Parathyroid adenoma (tissue), 2 donors: ENCODE results near the gene DOCK4.

ENCODE experiments used
- H2AFZ ChIP-seq: fragments of 300-600 bp; sonication (generic); one replicate; pipeline ENCODE4 v1.7.0; 2017; ENCODE audit warnings: antibody characterized with exemption, mild to moderate bottlenecking
- H3K27ac ChIP-seq: fragments of 300-600 bp; sonication (generic); one replicate; pipeline ENCODE4 v1.7.0; 2017
- H3K27me3 ChIP-seq: fragments of 300-600 bp; sonication (generic); one replicate; pipeline ENCODE4 v1.7.0; 2017; ENCODE audit warnings: low read length; ENCODE audit not compliant: control insufficient read depth, insufficient read depth
- H3K36me3 ChIP-seq: fragments of 300-600 bp; sonication (generic); one replicate; pipeline ENCODE4 v1.7.0; 2017; ENCODE audit warnings: low read length; ENCODE audit not compliant: control insufficient read depth, insufficient read depth
- H3K4me1 ChIP-seq: fragments of 300-600 bp; sonication (generic); one replicate; pipeline ENCODE4 v1.7.0; 2017; ENCODE audit warnings: control low read depth
- H3K4me2 ChIP-seq: fragments of 300-600 bp; sonication (generic); one replicate; pipeline ENCODE4 v1.7.0; 2017; ENCODE audit warnings: low read length
- H3K4me3 ChIP-seq: fragments of 300-600 bp; sonication (generic); one replicate; pipeline ENCODE4 v1.7.0; 2017; ENCODE audit warnings: low read depth, low read length
- H3K79me2 ChIP-seq: fragments of 300-600 bp; sonication (generic); one replicate; pipeline ENCODE4 v1.7.0; 2017; ENCODE audit warnings: control low read depth
- H3K9ac ChIP-seq: fragments of 300-600 bp; sonication (generic); one replicate; pipeline ENCODE4 v1.7.0; 2017; ENCODE audit warnings: mild to moderate bottlenecking
- H3K9me3 ChIP-seq: fragments of 300-600 bp; sonication (generic); one replicate; pipeline ENCODE4 v1.7.0; 2017; ENCODE audit warnings: low read length; ENCODE audit not compliant: control insufficient read depth
- CTCF ChIP-seq: fragments of 300-600 bp; sonication (generic); IDR thresholded peaks from one replicate; pipeline ENCODE4 v1.7.0; 2017; ENCODE audit warnings: antibody characterized with exemption, mild to moderate bottlenecking
- donor health status: primary hyperparathyroidism.

The DOCK4 gene

DNA sequence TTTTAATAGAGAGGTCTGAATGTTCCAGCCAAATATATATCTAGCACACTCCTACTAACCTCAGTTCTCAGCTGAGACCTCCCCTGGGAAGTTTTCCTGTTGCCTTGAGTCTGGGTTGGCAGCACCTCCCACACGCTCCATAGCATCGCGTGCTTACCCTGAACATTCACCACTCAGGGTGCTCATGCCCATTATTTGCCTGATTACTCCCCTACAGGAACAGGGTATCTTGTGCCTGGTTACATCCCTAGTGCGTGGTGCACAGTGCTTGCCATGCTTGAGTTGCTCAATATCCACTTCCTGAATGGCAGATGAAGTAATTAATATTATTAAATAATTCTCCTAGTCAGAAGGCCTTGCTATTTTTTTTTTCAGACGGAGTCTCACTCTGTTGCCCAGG, 374.0 kb downstream of the DOCK4 start:
- H3K36me3 ChIP-seq = no peaks in the 10 kb centered on the region
- H3K4me2 ChIP-seq = no peak overlapping the region

DNA sequence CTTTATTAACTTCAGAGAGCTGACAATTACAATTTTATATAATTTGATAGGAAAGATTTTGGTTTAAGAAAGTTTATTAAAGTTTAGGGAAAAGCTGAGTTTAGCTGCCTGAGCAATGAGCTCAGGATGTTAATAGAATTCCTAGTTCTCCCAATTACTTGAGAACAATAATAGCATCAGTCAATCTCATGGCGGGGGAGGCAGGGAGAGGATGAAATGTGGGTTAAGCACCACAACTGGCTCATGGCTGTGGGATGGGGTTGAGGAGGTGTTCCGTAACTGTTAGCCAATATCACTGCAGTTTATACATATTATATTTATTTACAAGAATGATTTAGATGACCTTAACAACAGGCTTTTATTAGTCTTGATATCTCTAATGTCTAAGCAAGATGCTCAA, 377.0 kb downstream of the DOCK4 start:
- H3K27ac ChIP-seq = no peak overlapping the region
- H2AFZ ChIP-seq = no peak overlapping the region
- no peaks in the 10 kb centered on the region for H3K4me1 ChIP-seq
- no peak for TF ChIP-seq CTCF
- no peak overlapping the region for H3K9ac ChIP-seq
- H3K36me3 ChIP-seq = no peaks in the 10 kb centered on the region
- no peaks in the 10 kb centered on the region for H3K27me3 ChIP-seq
- H3K79me2 ChIP-seq = no peaks in the 10 kb centered on the region
- H3K9me3 ChIP-seq = no peaks in the 10 kb centered on the region
- no peak overlapping the region for H3K4me3 ChIP-seq
- H3K4me2 ChIP-seq = no peak overlapping the region

More for the DNA sequence above, 374.0 kb downstream of the DOCK4 start:
- Histone ChIP-seq H3K9ac (no peak overlapping the region), H3K27me3 (no peaks in the 10 kb centered on the region), H3K4me1 (no peaks in the 10 kb centered on the region), H3K79me2 (no peaks in the 10 kb centered on the region), H3K27ac (no peak overlapping the region), H3K9me3 (no peaks in the 10 kb centered on the region), H3K4me3 (no peak overlapping the region), H2AFZ (no peak overlapping the region)
- TF ChIP-seq CTCF = no peak

DNA sequence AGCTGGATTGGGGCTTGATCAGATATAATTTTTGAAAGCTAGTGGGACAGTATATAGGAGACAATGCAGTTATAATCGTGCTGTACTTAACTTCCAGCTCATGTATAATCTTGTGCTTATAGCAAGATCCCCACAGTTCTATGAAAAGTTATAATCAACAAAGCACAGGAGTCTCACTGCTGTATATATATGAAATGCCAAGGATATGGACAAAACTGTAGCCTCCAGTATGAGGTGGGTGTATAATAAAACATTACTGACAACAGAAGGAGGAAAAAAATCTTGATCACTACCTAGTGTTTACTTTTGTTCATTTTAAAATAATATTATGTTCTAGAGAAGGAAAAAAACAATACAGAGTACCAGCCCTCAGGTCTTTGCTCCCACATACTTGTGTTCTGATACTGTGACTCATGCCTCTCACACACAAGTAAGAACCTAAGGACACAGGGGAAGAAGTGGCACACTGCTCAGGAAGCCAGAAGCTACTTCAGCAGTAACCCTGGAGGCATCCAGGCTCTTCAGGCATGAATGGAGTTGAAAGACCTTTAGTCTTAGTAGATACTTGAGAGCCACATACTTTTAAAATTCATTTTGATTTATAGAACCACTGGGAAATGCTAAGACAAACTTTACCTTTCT, 378.2 kb downstream of the DOCK4 start:
- Histone ChIP-seq H3K27me3 (no peaks in the 10 kb centered on the region), H3K27ac (no peak overlapping the region), H3K79me2 (no peaks in the 10 kb centered on the region), H3K4me3 (no peak overlapping the region), H3K9ac (no peak overlapping the region), H3K36me3 (no peaks in the 10 kb centered on the region), H3K4me2 (no peak overlapping the region), H3K4me1 (no peaks in the 10 kb centered on the region), H2AFZ (no peak overlapping the region), H3K9me3 (no peaks in the 10 kb centered on the region)
- no peak for TF ChIP-seq CTCF

- Histone ChIP-seq H3K9me3 (no peaks in the 10 kb centered on the region), H3K9ac (no peak overlapping the region), H2AFZ (no peak overlapping the region), H3K4me2 (no peak overlapping the region), H3K27ac (no peak overlapping the region), H3K4me3 (no peak overlapping the region), H3K36me3 (no peaks in the 10 kb centered on the region), H3K4me1 (no peaks in the 10 kb centered on the region), H3K79me2 (no peaks in the 10 kb centered on the region), H3K27me3 (no peaks in the 10 kb centered on the region)
- TF ChIP-seq CTCF = no peak
Measured at GRCh38 chr7:111825046-111825445, 381.2 kb downstream of the DOCK4 start.

GRCh38 chr7:111823826-111824225, 382.4 kb downstream of the DOCK4 start:
- H3K9ac ChIP-seq = no peak overlapping the region
- H2AFZ ChIP-seq = no peak overlapping the region
- H3K27me3 ChIP-seq = no peaks in the 10 kb centered on the region
- no peaks in the 10 kb centered on the region for H3K9me3 ChIP-seq
- H3K4me3 ChIP-seq = no peak overlapping the region
- H3K4me2 ChIP-seq = no peak overlapping the region
- H3K36me3 ChIP-seq = no peaks in the 10 kb centered on the region
- no peak overlapping the region for H3K27ac ChIP-seq
- no peak for TF ChIP-seq CTCF
- no peaks in the 10 kb centered on the region for H3K79me2 ChIP-seq
- H3K4me1 ChIP-seq = no peaks in the 10 kb centered on the region
